Thyroid gland (tissue), 4 donors: ENCODE results near the gene KCNK1.

ENCODE experiments used
- POLR2A ChIP-seq, 2 donors: fragments of 450-650 bp; IDR thresholded peaks; one replicate each; pipeline ENCODE4 v1.6.1; 2017; ENCODE audit warnings: antibody characterized with exemption in 2 of 2, mild to moderate bottlenecking in 2 of 2, moderate library complexity in 1 of 2
- TF ChIP-seq, protein P1 (sequence below), 6 experiments: fragments of 200-600 bp in 3 of 6; fragments of 450-650 bp in 3 of 6; sonication (generic) in 3 of 6; IDR thresholded peaks; one replicate each; pipeline ENCODE4 v1.5.1; 2016 to 2019; ENCODE audit warnings: antibody characterized with exemption in 6 of 6, mild to moderate bottlenecking in 2 of 6, inconsistent platforms in 1 of 6, moderate library complexity in 1 of 6

DNA sequence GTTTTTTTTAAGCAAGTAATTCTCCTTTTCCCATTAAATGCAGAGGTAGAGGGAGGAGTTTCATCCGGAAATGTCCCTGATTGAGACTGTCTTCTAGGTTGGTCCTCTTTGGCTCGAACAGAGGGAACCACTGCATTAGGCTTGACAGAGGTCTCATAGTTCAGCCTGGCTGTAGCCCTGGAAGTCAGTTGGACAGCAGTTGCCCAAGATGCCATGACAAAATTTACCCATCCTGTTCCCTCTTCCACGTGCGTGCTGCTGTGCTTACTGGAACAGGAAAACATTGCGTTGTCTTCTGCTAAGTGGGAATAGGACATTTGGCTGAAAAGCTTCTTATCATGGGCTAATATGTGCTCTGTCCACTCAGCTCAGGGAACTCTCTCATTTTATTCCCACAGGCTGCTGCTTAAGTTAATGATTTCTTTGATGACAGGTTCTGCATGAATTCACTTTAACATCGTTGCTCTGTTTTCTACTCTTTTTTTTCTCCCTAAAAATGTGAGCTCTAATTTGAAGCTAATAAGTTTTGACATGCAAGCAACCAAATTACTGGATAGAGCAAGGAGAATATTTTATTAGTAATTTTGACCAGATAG is 18.0 kb downstream of the KCNK1 start:
- TF ChIP-seq, protein P1, sequence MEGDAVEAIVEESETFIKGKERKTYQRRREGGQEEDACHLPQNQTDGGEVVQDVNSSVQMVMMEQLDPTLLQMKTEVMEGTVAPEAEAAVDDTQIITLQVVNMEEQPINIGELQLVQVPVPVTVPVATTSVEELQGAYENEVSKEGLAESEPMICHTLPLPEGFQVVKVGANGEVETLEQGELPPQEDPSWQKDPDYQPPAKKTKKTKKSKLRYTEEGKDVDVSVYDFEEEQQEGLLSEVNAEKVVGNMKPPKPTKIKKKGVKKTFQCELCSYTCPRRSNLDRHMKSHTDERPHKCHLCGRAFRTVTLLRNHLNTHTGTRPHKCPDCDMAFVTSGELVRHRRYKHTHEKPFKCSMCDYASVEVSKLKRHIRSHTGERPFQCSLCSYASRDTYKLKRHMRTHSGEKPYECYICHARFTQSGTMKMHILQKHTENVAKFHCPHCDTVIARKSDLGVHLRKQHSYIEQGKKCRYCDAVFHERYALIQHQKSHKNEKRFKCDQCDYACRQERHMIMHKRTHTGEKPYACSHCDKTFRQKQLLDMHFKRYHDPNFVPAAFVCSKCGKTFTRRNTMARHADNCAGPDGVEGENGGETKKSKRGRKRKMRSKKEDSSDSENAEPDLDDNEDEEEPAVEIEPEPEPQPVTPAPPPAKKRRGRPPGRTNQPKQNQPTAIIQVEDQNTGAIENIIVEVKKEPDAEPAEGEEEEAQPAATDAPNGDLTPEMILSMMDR (IDR thresholded peaks at IDR 0.05): no peak
- no peak for TF ChIP-seq POLR2A (IDR thresholded peaks at IDR 0.05)
